GM19397 (cell line): Measurements from ENCODE around the gene BRPF3.

ENCODE experiments used
- ATAC-seq: cut with Tn5 transposase; IDR thresholded peaks from one replicate; pipeline ENCODE4 v1.9.1; 2021; ENCODE audit warnings: mild to moderate bottlenecking, moderate library complexity; ENCODE audit not compliant: unreplicated experiment

The BRPF3 gene

GRCh38 chr6:36196113-36196879 lies at the start of gene BRPF3:
BRPF3 (plus strand) TSS chr6:36196744; CDS start chr6:36200323, 3,579 bp downstream.
- ATAC-seq: peak; percentile 66

- no peak for ATAC-seq
These were observed 49.2 kb upstream of the BRPF3 start for GRCh38 chr6:36147294-36147693.

- no peak for ATAC-seq
These were observed 47.1 kb upstream of the BRPF3 start for GRCh38 chr6:36149476-36149875.

- ATAC-seq: no peak
These were observed 46.3 kb upstream of the BRPF3 start for GRCh38 chr6:36150283-36150682.

- no peak for ATAC-seq
These were observed 42.3 kb upstream of the BRPF3 start for GRCh38 chr6:36154286-36154685.

GRCh38 chr6:36155662-36156061 lies 40.9 kb upstream of the BRPF3 start:
- ATAC-seq: no peak

- ATAC-seq: no peak
These were observed 36.3 kb upstream of the BRPF3 start for GRCh38 chr6:36160147-36160760.

- ATAC-seq: no peak
These were observed 27.2 kb upstream of the BRPF3 start for GRCh38 chr6:36169023-36170007.

GRCh38 chr6:36170704-36171103 lies 25.8 kb upstream of the BRPF3 start:
- ATAC-seq: no peak

- ATAC-seq: no peak
These were observed 25.0 kb upstream of the BRPF3 start for GRCh38 chr6:36171573-36171972.

GRCh38 chr6:36177166-36177565 lies 19.4 kb upstream of the BRPF3 start:
- ATAC-seq: no peak

- no peak for ATAC-seq
These were observed 18.0 kb upstream of the BRPF3 start for GRCh38 chr6:36178544-36178943.

GRCh38 chr6:36180126-36180525 lies 16.4 kb upstream of the BRPF3 start:
- no peak for ATAC-seq

- ATAC-seq: no peak
These were observed 12.2 kb upstream of the BRPF3 start for GRCh38 chr6:36184311-36184710.

GRCh38 chr6:36186199-36186598 lies 10.3 kb upstream of the BRPF3 start:
- no peak for ATAC-seq

GRCh38 chr6:36187446-36187845 lies 9.1 kb upstream of the BRPF3 start:
- no peak for ATAC-seq

GRCh38 chr6:36195471-36196112 lies 952 bp upstream of the BRPF3 start:
- no peak for ATAC-seq

- peak; percentile 86 for ATAC-seq
These were observed 470 bp downstream of the BRPF3 start for GRCh38 chr6:36196880-36197548.

GRCh38 chr6:36197739-36198221 lies 1.2 kb downstream of the BRPF3 start:
- ATAC-seq: no peak

GRCh38 chr6:36198986-36199385 lies 2.4 kb downstream of the BRPF3 start:
- ATAC-seq: no peak
